Medulla oblongata (tissue), 1 donor: ENCODE results near the gene ATF7IP2.
A peak's percentile ranks its signal among the peaks of the same experiment; 100 is the strongest.
"Not testable (repeated sequence)": the region's sequence is repeated elsewhere in the genome, so short reads cannot be mapped to it uniquely, and the experiment has no call there.

ENCODE experiments used
- DNase-seq: peaks from one replicate; pipeline ENCODE4 v3.0.0-alpha.2; 2015; ENCODE audit errors: extremely low spot score

The ATF7IP2 gene, protein sequence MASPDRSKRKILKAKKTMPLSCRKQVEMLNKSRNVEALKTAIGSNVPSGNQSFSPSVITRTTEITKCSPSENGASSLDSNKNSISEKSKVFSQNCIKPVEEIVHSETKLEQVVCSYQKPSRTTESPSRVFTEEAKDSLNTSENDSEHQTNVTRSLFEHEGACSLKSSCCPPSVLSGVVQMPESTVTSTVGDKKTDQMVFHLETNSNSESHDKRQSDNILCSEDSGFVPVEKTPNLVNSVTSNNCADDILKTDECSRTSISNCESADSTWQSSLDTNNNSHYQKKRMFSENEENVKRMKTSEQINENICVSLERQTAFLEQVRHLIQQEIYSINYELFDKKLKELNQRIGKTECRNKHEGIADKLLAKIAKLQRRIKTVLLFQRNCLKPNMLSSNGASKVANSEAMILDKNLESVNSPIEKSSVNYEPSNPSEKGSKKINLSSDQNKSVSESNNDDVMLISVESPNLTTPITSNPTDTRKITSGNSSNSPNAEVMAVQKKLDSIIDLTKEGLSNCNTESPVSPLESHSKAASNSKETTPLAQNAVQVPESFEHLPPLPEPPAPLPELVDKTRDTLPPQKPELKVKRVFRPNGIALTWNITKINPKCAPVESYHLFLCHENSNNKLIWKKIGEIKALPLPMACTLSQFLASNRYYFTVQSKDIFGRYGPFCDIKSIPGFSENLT

DNA sequence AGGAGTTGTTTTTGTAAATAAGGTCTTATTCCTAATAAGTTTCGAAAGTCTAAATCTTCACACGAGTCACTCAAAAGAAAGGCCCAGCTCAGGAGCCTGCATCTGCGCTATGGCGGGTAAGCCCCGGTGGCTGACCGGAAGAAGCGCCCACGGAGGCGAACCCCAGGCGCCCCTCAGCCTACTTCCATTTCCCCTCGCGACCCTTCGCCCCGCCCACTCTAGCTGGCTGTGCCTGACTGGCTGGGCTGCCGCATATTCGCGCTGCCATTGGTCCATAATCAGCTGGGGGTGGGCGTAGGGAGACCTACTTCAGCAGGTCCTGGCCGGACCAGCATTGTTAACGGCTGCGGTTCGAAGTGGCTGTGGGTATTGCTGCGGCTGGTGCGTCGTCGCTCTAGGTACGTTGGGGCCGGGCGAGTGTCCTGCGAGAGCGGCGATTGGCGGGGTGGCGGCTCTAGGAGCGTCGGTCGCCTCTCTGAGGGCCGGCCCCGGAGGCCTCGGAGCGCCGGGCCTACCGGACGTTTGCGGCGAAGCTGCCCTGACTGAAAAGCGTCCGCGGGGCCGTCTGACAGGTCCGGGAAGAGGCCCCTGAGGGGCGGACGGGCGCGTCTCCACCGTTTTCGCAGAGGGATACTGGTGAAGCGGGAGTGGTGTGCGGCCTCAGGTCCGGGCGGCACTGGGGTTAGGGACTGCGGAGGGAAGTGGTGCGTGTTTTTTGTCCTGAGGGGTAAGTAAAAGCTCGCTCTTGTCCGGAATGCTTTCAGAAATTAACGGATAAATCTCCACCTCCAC, at the start of gene ATF7IP2:
Gene ATF7IP2, plus strand, starts transcription at position 337 of the 792 bp plus-strand sequence. CDS start 44,560 bp downstream, outside the sequence.
- peak; percentile 80 for DNase-seq

DNA sequence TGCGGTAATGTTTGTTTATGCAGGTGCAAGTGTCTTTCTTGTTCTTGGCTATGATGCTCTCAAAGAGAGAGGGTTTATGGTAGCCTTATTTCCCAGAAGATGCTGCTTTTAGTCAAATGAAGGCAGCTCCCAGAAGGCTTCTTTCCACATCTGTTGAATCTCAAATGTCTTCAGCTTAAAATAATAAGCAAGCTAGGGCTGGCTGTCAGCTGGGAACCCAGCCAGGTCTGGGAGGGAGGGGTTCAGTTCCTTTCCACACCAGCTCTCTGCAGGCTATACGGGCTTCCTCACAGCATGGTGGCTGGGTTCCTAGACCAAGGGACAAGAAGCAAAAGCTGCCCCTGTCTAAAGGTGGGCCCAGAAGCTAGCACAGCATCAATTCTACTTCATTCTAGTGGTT, 47.4 kb upstream of the ATF7IP2 start:
- DNase-seq, result no peak

DNA sequence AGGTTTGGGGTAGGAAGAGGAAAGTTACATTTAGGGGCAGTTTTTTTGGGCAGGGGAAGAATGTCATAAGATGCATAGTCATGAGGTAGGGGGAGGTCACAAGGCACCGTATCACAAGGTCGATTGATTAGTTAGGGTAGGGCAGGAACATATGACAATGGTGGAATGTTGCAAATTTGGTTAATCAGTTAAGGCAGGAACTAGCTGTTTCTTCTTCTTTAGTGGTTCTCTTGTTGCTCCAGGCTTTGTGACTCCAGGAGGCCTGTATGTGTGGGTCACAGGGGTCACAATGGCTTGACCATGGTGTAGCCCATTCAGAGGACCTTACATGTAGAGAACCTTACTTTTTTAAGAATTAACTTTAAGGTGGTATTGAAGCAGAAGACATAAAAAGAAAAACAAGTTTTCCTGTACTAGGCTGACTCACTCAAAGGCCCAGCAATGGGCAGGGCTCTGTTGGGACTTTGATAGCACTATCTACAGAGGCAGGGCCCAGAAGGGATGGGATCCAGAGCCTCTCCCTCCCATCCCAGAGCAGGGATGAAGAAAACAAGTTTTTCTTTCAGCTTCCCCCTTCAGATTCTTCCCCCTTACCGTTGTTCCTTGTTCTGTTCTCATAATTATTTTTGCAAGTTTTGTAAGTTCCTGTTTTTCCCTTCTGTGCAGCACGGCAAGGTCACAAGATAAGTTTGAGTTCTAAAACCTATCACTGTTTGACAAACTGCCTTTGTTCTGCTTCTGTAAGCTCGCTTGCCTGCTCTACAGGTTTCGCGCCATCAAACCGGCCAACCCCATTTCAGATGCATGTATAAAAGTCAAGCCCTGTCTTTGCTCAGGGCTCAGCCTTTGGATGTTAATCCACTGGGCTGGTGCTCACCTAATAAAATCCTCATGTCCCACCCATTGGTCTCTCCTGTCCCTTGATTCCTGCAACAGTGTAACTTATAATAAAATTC, 45.8 kb upstream of the ATF7IP2 start:
- no peak for DNase-seq

DNA sequence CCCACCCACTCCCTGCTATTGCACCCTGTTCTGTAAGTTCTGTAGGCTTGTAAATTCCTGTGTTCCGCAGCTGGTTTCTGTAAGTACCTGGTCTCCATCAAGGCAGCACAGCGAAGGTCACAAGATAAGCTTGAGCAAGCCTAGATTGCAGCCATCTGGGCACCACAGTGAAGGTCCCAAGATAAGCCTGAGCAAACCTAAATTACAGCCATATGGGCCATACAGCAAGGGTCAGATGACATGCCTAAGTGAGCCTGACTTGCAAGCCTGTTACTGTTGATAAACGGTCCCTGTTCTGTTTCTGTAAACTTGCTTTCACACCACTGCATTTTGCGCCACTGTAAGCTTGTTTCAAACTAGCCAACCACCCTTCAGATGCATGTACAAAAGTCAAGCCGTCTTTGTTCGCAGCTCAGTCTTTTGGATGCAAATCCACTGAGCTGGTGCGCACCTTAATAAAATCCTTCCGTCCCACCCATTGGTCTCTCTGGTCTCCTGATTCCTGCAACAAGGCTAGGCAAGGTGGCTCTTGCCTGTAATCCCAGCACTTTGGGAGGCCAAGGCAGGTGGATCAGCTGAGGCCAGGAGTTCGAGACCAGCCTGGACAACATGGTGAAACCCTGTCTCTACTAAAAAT, 42.6 kb upstream of the ATF7IP2 start:
- DNase-seq, result no peak

DNA sequence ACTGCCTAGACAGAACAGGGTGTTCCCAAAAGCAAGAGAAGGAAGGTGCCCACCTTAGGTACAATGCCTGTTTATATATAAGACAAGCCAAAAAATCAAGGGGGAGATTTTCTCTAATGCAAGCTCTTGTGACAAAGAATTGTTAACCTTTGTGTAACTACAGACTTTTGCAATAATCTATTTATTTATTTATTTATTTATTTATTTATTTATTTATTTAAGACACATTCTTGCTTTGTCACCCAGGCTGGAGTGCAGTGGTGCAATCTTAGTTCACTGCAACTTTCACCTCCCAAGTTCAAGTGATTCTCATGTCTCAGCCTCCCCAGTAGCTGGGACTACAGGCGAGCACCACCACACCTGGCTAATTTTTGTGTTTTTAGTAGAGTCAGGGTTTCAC, 41.2 kb upstream of the ATF7IP2 start:
- not testable (repeated sequence) for DNase-seq

DNA sequence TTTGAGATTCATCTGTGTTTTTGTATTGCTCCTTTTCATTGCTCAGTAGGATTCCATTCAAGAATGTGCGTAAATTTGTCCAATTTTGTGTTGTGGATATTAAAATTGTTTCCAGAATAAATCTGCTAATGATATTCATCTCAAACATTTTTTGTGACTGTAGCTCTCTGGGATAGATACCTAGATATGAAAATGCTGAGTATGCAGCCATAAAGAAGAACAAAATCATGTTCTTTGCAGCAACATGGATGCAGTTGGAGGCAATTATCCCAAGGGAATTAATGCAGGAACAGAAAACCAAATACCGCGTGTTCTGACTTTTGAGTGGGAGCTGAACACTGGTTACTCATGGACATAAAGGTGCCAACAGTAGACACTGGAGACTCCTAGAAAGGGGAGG, 40.2 kb upstream of the ATF7IP2 start:
- no peak for DNase-seq

DNA sequence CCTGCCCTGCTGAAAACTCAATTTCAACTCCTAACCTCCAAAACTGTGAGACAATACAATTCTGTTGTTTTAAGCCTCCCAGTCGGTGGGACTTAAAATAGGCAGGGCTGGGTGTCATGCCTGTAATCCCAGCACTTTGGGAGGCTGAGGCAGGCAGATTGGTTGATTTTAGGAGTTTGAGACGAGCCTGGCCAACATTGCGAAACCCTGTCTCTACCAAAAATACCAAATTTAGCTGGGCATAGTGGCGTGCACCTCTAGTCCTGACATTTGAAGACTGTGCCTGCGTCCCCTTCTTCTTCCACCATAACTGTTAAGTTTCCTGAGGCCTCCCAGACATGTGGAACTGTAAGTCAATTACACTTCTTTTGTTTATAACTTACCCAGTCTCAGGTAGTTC, 36.0 kb upstream of the ATF7IP2 start:
- no peak for DNase-seq

DNA sequence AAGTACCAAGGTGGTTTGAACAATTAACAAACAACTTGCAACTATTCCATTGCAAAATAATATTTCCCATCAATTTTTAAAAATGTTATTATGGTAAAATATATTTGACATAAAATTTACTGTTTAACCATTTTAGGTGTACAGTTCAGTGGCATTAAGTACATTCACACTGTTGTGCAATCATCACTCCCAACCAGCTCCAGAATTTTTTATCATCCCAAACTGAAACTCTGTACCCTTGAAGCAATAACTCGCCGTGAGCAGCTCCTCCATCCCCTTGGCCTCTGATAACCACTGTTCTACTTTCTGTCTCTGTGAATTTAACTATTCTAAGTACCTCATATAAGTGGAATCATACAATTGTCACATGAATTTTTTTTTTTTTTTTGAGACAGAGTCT, 33.6 kb upstream of the ATF7IP2 start:
- DNase-seq, result no peak

DNA sequence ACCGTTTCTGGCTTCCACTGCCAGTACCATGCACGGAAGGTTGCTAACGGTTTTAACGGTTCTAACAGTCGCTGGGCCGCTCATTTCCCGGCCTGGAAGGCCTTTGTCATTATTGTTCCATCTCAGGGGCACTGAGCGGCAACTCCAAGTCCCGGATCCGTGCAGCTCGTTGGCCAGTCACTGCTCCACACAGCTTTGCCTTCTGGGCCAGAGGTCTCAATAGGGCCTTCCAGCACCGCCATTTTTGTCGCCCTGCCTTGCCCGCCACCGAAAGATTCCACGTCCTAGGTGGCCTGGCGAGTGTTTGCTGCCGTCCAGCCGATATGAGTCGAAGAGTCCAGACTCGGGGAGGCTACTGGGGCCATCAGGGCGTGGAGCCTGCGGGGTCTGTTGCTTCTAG, 30.3 kb upstream of the ATF7IP2 start:
- no peak for DNase-seq

DNA sequence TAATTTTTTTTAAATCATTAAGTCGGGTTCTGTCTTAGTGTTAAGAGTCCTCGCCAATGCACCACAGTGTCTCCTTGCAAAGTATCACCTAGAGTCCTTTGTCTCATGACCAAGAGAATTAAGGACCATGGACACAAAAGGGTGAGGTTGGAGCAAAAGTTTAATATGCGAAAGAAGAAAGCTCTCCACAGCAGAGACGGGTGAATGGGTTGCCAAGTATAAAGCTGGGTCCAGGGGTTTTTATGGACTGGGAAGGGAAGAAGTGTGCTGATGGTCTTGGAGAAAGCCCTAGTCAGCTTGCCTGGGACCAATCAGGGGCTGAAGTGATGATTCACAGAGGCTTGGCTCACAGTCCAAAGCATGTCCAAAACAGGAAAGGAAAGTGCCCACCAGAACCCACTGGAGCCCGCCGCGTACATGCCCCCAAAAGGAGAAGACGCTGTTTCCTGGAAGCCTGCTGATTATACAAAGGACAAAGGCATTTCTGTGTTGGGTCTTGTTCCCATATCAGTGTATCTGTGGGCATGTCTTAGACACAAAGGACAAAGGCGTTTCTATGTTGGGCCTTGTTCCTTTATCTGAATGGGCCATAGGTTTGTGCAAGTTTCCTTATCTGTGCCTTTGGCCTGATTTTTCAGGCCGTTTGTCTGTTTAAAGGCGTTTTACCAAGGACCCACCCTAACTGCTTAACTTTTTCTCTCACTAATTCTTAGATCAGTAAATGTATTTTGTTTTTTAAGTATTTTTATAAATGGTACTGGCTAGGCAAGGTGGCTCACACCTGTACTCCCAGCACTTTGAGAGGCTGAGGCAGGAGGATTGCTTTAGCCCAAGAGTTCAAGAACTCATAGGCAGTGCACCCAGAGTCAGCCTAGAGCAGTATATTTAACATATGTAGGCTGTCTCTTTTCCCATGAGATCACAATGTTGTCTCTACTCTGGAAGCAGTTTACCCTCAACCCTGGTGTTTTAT, 28.7 kb upstream of the ATF7IP2 start:
- DNase-seq, result no peak

DNA sequence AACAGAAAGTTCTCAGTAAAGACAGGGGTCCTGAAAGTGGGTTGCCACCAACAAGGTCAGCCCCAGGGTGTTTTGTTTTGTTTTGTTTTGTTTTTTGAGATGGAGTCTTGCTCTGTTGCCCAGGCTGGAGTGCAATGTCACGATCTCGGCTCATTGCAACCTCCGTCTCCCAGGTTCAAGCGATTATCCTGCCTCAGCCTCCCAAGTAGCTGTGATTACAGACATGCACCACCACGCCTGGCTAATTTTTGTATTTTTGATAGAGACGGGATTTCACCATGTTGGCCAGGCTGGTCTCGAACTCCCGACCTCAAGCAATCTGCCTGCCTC, 24.1 kb upstream of the ATF7IP2 start:
- not testable (repeated sequence) for DNase-seq

DNA sequence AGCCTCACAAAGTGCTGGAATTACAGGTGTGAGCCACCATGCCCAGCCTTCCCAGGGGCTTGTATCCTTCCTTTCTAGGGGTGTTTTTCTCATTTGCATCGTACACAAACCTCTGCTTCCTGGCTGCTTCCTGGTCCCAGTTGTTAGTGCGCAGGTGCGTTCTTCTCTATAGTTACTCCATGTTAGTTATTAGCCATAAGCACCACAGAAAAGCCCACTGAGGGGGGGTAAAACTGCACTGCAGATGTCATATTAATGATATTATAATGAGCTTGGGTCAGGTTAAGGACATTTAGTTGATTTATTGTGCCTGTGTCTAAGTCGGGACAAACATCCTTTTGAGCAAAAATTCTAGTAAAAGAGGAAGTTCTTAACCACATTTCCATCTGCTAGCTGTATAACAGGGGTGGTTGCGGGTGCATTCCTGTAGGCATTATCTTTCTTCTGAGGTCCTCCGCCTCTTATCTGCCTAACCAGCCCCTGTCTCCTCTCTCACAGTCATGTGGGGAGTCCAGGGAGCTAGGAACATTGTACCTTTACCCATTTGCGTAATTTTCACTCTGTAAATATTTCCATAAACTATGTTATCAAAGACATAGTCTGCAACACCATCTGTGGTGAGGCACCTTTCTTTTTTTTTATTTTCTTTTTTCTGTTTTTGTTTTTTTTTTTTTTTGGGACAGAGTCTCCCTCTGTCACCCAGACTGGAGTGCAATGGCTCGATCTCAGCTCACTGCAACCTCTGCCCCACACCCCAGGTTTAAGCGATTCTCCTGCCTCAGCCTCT, 23.6 kb upstream of the ATF7IP2 start:
- no peak for DNase-seq

DNA sequence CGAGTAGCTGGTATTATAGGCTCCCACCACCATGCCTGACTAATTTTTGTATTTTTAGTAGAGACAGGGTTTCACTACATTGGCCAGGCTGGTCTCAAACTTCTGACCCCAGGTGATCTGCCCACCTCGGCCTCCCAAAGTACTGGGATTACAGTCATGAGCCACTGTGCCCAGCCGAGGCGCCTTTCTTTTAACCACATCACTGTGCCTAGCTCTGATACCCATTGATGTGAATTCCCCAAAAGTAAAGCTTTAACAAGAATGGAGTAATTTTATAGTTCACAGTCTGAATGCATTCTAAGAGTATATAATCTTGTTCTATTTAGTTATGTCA, 23.0 kb upstream of the ATF7IP2 start:
- DNase-seq, result not testable (repeated sequence)

DNA sequence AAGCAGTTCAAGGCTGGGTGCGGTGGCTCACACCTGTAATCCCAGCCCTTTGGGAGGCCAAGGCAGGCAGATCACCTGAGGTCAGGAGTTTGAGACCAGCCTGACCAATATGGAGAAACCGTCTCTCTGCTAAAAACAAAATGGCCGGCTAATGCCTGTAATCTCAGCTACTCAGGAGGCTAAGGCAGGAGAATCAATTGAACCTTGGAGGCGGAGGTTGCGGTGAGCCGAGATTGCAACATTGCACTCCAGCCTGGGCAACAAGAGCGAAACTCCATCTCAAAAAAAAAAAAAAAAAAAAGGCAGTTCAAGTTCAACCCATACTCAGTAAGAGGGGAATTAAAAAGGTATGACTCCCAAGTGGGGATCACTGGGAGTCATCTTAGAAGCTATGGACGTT, 19.2 kb upstream of the ATF7IP2 start:
- DNase-seq, result not testable (repeated sequence)

DNA sequence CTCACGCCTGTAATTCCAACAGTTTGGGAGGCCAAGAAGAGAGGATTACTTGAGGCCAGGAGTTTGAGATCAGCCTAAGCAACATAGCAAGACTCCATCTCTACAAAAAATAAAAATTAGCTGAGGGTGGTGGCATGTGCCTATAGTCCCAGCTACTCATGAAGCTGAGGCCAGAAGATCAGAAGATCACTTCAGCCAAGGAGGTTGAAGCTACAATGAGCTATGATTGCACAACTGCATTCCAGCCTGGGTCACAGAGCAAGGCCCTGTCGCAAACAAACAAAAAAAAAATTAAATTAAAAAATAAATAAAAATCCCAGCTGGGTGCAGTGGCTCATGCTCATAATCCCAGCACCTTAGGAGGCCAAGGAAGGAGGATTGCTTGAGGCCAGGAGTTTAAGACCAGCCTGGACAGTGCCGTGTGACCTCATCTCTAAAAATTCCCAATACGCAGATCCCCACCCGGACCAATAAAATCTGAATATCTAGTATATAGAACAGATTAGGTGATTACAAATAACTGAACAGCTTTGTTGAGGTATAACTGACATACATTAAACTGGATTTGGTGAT, 18.2 kb upstream of the ATF7IP2 start:
- no peak for DNase-seq

DNA sequence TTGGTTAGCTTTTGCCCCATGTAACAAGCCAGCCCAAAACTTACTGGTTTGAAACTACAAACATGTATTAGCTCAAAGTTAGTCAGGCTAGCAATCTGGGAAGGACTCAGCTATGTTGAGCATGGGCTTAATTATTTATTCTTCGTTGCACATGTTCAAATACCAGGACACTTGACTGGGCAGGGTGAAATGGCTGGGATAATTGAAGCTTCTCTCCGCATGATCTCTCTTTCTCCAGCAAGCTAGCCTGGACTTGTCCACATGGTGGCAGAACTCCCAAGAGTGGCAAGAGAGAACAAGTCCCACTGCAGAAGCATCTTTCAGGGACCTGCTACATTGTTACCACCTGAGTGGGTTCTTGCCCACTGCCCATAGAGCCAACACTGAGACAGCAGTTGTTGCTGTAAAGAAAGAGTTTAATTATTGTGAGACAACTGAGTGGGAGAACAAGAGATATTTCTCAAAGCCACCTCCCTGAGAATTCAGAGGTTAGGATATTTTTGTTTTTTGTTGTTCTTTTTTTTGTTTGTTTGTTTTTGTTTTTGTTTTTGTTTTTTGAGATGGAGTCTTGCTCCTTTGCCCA, 16.8 kb upstream of the ATF7IP2 start:
- DNase-seq, result no peak

DNA sequence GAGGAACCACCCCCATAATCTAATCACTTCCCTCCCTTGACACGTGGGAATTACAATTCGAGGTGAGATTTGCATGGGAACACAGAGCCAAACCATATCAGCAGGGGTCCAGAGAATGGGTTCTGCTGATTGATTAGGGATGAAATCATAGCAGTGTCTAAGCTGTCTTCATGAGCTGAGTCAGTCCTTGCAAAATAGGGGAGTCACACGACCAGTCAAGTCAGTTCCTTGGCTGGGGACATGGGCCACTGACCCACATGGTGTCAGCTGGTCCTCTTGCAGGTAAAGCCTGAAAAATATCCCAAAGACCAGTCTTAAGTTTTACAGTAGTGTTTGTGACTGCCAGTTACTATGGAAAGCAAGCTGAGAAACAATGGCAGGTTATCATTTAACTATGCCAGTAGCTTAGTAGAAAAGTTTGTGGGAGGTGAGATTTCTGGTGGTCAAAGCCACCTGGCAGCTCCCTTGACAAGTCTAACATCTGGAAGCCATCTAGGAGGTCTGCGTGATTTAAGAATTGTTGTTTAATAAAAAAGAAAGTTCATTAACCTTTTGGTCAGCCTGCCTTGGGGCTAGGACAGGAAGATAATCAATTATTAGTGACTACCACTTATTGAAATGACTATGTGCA, 15.7 kb upstream of the ATF7IP2 start:
- DNase-seq, result no peak

DNA sequence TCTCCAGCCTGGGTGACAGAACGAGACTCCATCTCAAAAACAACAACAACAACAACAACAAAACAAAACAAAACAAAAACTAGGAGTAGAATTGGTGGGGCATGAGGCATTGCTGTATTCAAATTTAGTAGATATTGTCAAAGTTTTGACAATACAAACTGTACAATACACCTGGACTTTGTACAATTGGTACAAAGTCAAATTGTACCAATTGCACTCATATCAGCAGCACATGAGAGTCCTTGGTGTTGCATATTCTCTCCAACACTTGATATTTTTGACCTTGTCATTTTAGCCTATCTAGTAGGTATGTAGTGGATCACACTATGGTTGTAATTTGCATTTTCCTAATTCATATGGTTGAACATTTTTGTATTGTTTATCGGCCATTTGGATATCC, 14.3 kb upstream of the ATF7IP2 start:
- no peak for DNase-seq
